ENCODE results near the gene HID1. TPM values are rescaled to one million over a fixed set of nuclear protein-coding genes. Genes with fewer than 3 reads are reported as not detected.

HID1 gene
- total RNA-seq, 1 donor from 2014 or later = 3.5 TPM

- Histone ChIP-seq H2AFZ (replicated peaks) (no peak overlapping the region), H4K20me1 (ENCODE audit: low read depth) (peaks cover 33% of the 10 kb centered on the region), H3K4me2 (no peak overlapping the region), H3K9me3 (ENCODE audit: low read depth) (no peaks in the 10 kb centered on the region), H3K36me3 (no peaks in the 10 kb centered on the region), H3F3A (ENCODE audit: low read depth) (no peaks in the 10 kb centered on the region), H3K9ac (no peak overlapping the region), H3K27me3 (peaks cover 74% of the 10 kb centered on the region), H3K79me2 (ENCODE audit: low read depth) (no peaks in the 10 kb centered on the region), H3K27ac (no peak overlapping the region), H3K4me3 (no peak overlapping the region), H3K4me1 (peaks cover 7% of the 10 kb centered on the region)
- Mint-ChIP-seq H3K36me3 (no peaks in the 10 kb centered on the region), H3K4me1 (no peaks in the 10 kb centered on the region), H3K27ac (no peak overlapping the region), H3K4me3 (no peak overlapping the region), H3K9me3 (no peaks in the 10 kb centered on the region), H3K27me3 (ENCODE audit: insufficient read depth, low read depth) (peaks cover 54% of the 10 kb centered on the region)
- no peak for DNase-seq (ENCODE audit: low spot score)
- TF ChIP-seq EZH2phosphoT487 (IDR thresholded peaks at IDR 0.05) (no peak), EZH2 (IDR thresholded peaks at IDR 0.05) (no peak), CTCF (IDR thresholded peaks at IDR 0.05) (no peak)
Observed at GRCh38 chr17:74939534-74939933, 33.0 kb downstream of the HID1 start.

DNA sequence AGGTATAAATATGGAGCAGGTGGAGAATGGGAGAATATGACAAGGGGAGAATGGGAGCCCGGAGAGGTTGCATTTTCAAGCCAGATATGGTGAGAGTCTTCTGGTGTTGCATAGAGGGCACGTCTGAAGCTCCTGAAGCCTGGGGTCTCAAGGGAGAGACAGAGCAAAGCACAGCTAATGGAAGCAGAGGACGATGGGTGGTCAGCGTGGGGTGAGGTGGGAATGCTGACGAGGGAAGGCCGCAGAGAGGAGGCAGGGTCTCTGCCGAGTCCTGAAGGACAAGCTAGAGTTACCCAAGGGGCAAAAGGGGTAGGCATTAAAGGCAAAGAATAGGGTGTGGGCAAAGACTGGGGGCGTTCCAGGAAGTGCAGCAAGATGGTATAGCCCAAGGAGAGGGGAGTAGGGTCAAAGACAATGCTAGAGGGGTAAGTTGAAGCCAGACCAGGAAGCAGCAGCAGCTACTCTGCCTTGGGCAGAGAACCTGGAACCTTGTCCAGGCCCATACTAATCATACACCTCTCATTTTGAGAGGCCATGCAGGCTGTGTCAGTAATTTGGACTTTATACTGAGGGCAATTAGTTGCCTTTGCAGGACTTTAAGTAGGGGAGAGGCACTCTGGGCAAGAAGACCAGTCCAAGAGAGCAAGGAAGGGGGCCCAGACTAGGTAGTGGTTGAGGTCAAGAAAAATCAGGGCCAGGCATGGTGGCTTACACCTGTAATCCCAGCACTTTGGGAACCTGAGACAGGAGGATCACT, 34.2 kb downstream of the HID1 start:
- Histone ChIP-seq H3K4me1 (peaks cover 7% of the 10 kb centered on the region), H3K27ac (no peak overlapping the region), H2AFZ (replicated peaks) (no peak overlapping the region), H3K4me2 (no peak overlapping the region), H3K9ac (no peak overlapping the region), H3K27me3 (peaks cover 85% of the 10 kb centered on the region), H3K9me3 (ENCODE audit: low read depth) (no peaks in the 10 kb centered on the region), H3K4me3 (no peak overlapping the region), H3K36me3 (no peaks in the 10 kb centered on the region), H3K79me2 (ENCODE audit: low read depth) (no peaks in the 10 kb centered on the region), H3F3A (ENCODE audit: low read depth) (no peaks in the 10 kb centered on the region), H4K20me1 (ENCODE audit: low read depth) (peaks cover 36% of the 10 kb centered on the region)
- TF ChIP-seq EZH2phosphoT487 (IDR thresholded peaks at IDR 0.05) = no peak
- no peak for TF ChIP-seq CTCF (IDR thresholded peaks at IDR 0.05)
- no peaks in the 10 kb centered on the region for H3K36me3 Mint-ChIP-seq
- no peaks in the 10 kb centered on the region for H3K9me3 Mint-ChIP-seq
- H3K27me3 Mint-ChIP-seq (ENCODE audit: insufficient read depth, low read depth) = peaks cover 58% of the 10 kb centered on the region
- no peak for DNase-seq (ENCODE audit: low spot score)
- H3K27ac Mint-ChIP-seq = no peak overlapping the region
- H3K4me3 Mint-ChIP-seq = no peak overlapping the region
- H3K4me1 Mint-ChIP-seq = no peaks in the 10 kb centered on the region

DNA sequence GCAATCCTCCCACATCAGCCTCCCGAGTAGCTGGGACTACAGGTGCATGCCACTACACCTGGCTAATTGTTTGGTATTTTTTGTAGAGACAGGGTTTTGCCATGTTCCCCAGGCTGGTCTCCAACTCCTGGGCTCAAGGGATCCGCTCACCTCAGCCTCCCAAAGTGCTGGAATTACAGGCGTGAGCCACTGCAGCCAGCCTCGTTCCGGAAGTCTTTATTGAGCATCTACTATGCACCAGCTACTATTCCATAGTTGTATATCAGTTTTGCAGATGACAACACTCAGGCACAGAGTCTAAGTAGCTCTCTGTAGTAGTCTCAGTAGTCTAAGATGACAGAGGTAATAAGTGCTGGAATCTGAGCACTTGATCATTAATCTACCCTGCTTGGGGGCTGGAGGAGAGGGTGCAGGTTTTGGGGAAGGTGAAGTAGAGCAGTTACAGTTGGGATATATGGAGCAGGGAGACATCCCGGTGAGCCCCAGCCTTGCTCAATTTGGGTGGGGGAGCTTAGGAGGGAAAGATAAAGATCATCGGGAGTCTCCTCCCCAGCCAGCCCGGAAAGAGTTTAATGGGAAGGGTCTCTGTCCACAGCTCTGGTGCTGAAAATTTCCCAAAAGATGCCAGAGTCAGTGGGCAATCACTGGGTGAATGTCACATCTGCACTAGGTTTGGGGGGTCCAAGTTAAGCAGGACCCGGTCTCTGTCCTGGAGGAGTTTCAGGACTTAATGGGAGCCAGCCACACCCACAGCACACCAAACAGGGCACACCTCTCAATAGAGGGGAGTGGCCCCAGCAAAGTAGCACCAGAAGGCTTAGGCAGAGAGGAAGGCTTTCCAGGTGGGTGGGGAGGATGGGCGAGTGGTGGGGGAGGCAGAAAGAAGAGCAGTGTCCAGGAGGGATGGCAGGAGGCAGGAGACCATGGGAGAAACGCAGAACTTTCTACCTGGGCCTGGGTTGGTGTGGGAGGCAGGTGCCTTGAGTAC, 35.2 kb downstream of the HID1 start:
- Histone ChIP-seq H3K27me3 (peaks cover 93% of the 10 kb centered on the region), H3K79me2 (ENCODE audit: low read depth) (no peaks in the 10 kb centered on the region), H3K27ac (no peak overlapping the region), H3K36me3 (no peaks in the 10 kb centered on the region), H4K20me1 (ENCODE audit: low read depth) (peaks cover 40% of the 10 kb centered on the region), H3K9ac (no peak overlapping the region), H3K4me3 (no peak overlapping the region), H3K4me1 (peaks cover 7% of the 10 kb centered on the region), H3K4me2 (no peak overlapping the region), H3F3A (ENCODE audit: low read depth) (no peaks in the 10 kb centered on the region), H2AFZ (replicated peaks) (no peak overlapping the region), H3K9me3 (ENCODE audit: low read depth) (no peaks in the 10 kb centered on the region)
- peak; percentile 71 for DNase-seq (ENCODE audit: low spot score)
- no peaks in the 10 kb centered on the region for H3K36me3 Mint-ChIP-seq
- H3K9me3 Mint-ChIP-seq = no peaks in the 10 kb centered on the region
- no peak for TF ChIP-seq EZH2 (IDR thresholded peaks at IDR 0.05)
- no peak for TF ChIP-seq CTCF (IDR thresholded peaks at IDR 0.05)
- TF ChIP-seq EZH2phosphoT487 (IDR thresholded peaks at IDR 0.05) = no peak
- H3K4me3 Mint-ChIP-seq = no peak overlapping the region
- H3K27me3 Mint-ChIP-seq (ENCODE audit: insufficient read depth, low read depth) = peaks cover 61% of the 10 kb centered on the region
- no peak overlapping the region for H3K27ac Mint-ChIP-seq
- H3K4me1 Mint-ChIP-seq = no peaks in the 10 kb centered on the region
